ENCODE measurements around the gene CYP1A1. TPM values are rescaled to one million over a fixed set of nuclear protein-coding genes. Genes with fewer than 3 reads are reported as not detected.
"Not testable (repeated sequence)": the region's sequence is repeated elsewhere in the genome, so short reads cannot be mapped to it uniquely, and the experiment has no call there.

Gene CYP1A1
- total RNA-seq, 1 donor from 2014 or later = 0.27 TPM

- H3K9me3 Mint-ChIP-seq (ENCODE audit: low read depth) = no peaks in the 10 kb centered on the region
Measured at GRCh38 chr15:74750751-74751150, 25.4 kb upstream of the CYP1A1 start.

DNA sequence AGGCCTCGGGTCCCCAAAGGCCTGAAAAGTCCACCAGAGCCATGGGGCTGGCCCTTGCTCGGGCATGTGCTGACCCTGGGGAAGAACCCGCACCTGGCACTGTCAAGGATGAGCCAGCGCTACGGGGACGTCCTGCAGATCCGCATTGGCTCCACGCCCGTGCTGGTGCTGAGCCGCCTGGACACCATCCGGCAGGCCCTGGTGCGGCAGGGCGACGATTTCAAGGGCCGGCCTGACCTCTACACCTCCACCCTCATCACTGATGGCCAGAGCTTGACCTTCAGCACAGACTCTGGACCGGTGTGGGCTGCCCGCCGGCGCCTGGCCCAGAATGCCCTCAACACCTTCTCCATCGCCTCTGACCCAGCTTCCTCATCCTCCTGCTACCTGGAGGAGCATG is 24.5 kb upstream of the CYP1A1 start:
- TF ChIP-seq, protein P1, sequence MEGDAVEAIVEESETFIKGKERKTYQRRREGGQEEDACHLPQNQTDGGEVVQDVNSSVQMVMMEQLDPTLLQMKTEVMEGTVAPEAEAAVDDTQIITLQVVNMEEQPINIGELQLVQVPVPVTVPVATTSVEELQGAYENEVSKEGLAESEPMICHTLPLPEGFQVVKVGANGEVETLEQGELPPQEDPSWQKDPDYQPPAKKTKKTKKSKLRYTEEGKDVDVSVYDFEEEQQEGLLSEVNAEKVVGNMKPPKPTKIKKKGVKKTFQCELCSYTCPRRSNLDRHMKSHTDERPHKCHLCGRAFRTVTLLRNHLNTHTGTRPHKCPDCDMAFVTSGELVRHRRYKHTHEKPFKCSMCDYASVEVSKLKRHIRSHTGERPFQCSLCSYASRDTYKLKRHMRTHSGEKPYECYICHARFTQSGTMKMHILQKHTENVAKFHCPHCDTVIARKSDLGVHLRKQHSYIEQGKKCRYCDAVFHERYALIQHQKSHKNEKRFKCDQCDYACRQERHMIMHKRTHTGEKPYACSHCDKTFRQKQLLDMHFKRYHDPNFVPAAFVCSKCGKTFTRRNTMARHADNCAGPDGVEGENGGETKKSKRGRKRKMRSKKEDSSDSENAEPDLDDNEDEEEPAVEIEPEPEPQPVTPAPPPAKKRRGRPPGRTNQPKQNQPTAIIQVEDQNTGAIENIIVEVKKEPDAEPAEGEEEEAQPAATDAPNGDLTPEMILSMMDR (IDR thresholded peaks at IDR 0.05) = no peak
- H3K4me1 Mint-ChIP-seq (ENCODE audit: low read depth) = peaks cover 13% of the 10 kb centered on the region
- no peak overlapping the region for H3K27ac Mint-ChIP-seq (ENCODE audit: unreplicated experiment)
- no peak for DNase-seq (ENCODE audit: low spot score)
- H3K9me3 Mint-ChIP-seq (ENCODE audit: low read depth) = no peaks in the 10 kb centered on the region
- H3K4me3 Mint-ChIP-seq (ENCODE audit: unreplicated experiment) = no peak overlapping the region
- H3K36me3 Mint-ChIP-seq (ENCODE audit: low read depth) = no peaks in the 10 kb centered on the region
- H3K27me3 Mint-ChIP-seq (ENCODE audit: low read depth) = no peaks in the 10 kb centered on the region

More at GRCh38 chr15:74750751-74751150, 25.4 kb upstream of the CYP1A1 start:
- Mint-ChIP-seq H3K27ac (ENCODE audit: unreplicated experiment) (no peak overlapping the region), H3K27me3 (ENCODE audit: low read depth) (no peaks in the 10 kb centered on the region), H3K4me1 (ENCODE audit: low read depth) (peaks cover 13% of the 10 kb centered on the region), H3K4me3 (ENCODE audit: unreplicated experiment) (no peak overlapping the region), H3K36me3 (ENCODE audit: low read depth) (no peaks in the 10 kb centered on the region)
- DNase-seq (ENCODE audit: low spot score) = no peak
- TF ChIP-seq, protein P1 (IDR thresholded peaks at IDR 0.05) = no peak

GRCh38 chr15:74748322-74748946 is 23.1 kb upstream of the CYP1A1 start, which contains the start of gene CYP1A2:
Gene CYP1A2 (plus strand): TSS chr15:74748845. CDS start chr15:74749739, 894 bp downstream.
- TF ChIP-seq, protein P1 (IDR thresholded peaks at IDR 0.05) = no peak

DNA sequence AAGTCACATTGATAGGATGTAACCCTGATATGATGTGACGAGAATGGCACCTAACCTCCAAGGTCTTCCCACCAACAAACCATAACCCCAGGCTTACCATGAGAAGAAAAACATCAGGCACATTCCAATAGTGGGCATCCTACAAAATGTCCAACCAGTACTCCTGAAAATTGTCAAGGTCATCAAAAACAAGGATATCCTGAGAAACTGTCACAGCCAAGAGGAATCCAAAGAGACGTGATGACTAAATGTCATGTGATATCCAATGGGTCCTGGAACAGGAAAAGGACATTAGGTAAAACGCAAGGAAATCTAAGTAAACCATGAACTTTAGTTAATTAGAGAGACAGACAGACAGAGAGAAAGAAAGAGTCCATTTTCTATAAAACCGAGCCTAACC is 21.1 kb upstream of the CYP1A1 start:
- Mint-ChIP-seq H3K4me1 (ENCODE audit: low read depth) (no peaks in the 10 kb centered on the region), H3K9me3 (ENCODE audit: low read depth) (peaks cover 4% of the 10 kb centered on the region), H3K4me3 (ENCODE audit: unreplicated experiment) (no peak overlapping the region), H3K27me3 (ENCODE audit: low read depth) (peaks cover 5% of the 10 kb centered on the region), H3K36me3 (ENCODE audit: low read depth) (no peaks in the 10 kb centered on the region), H3K27ac (ENCODE audit: unreplicated experiment) (no peak overlapping the region)
- TF ChIP-seq, protein P1 (IDR thresholded peaks at IDR 0.05) = no peak
- no peak for DNase-seq (ENCODE audit: low spot score)

More at GRCh38 chr15:74748322-74748946, 23.1 kb upstream of the CYP1A1 start, which contains the start of gene CYP1A2:
- Mint-ChIP-seq H3K9me3 (ENCODE audit: low read depth) (no peaks in the 10 kb centered on the region), H3K36me3 (ENCODE audit: low read depth) (no peaks in the 10 kb centered on the region), H3K4me3 (ENCODE audit: unreplicated experiment) (no peak within 1 kb of the TSS), H3K27me3 (ENCODE audit: low read depth) (no peaks in the 10 kb centered on the region), H3K4me1 (ENCODE audit: low read depth) (peaks cover 13% of the 10 kb centered on the region), H3K27ac (ENCODE audit: unreplicated experiment) (no peak within 1 kb of the TSS)
- peak; percentile 49 for DNase-seq (ENCODE audit: low spot score)

DNA sequence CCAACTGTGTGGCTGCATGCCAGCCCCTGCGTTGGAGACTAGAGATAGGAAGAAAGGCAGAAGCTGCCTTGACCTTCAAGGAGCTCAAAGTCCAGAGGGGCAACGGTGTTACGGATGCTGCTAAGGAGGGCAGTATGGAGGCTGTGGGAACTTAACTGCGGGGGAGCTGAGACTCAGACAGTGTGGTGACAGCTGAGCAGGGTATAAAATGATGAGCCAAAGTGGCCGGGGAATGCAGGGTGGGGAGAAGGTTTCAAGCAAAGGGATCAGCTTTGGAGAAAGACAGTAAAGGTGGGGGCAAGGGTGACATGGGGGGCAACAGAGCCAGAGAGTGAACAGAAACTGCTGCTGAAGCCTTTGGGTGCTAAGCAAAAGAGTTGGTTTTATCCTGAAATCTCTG is 17.1 kb upstream of the CYP1A1 start:
- Mint-ChIP-seq H3K27ac (ENCODE audit: unreplicated experiment) (no peak overlapping the region), H3K36me3 (ENCODE audit: low read depth) (peaks cover 3% of the 10 kb centered on the region), H3K4me3 (ENCODE audit: unreplicated experiment) (no peak overlapping the region), H3K9me3 (ENCODE audit: low read depth) (peaks cover 4% of the 10 kb centered on the region), H3K4me1 (ENCODE audit: low read depth) (no peaks in the 10 kb centered on the region), H3K27me3 (ENCODE audit: low read depth) (peaks cover 13% of the 10 kb centered on the region)
- TF ChIP-seq, protein P1 (IDR thresholded peaks at IDR 0.05) = no peak
- DNase-seq (ENCODE audit: low spot score) = no peak

DNA sequence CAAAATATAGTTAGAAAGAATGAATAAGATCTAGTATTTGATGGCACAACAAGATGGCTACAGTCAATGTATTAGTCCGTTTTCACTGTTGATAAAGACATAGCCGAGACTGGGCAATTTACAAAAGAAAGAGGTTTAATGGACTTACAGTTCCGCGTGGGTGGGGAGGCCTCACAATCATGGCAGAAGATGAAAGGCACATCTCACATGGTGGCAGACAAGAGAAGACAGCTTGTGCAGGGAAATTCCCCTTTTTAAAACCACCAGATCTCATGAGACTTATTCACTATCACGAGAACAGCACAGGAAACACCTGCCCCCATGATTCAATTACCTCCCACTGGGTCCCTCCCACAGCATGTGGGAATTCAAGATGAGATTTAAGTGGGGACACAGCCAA is 12.9 kb upstream of the CYP1A1 start:
- not testable (repeated sequence) for DNase-seq (ENCODE audit: low spot score); H3K4me3 Mint-ChIP-seq (ENCODE audit: unreplicated experiment); H3K9me3 Mint-ChIP-seq (ENCODE audit: low read depth); H3K36me3 Mint-ChIP-seq (ENCODE audit: low read depth); H3K4me1 Mint-ChIP-seq (ENCODE audit: low read depth); H3K27ac Mint-ChIP-seq (ENCODE audit: unreplicated experiment)
- peaks cover 24% of the 10 kb centered on the region for H3K27me3 Mint-ChIP-seq (ENCODE audit: low read depth)
